KOPT-K1 (cell line): ENCODE results near the gene ANK2.

ENCODE experiments used
- H3K27ac ChIP-seq: fragments of 200-600 bp; sonication (generic); 2 replicates; pipeline ENCODE4 v1.5.1; 2016; ENCODE audit warnings: antibody characterized with exemption, mild to moderate bottlenecking, low read depth, low read length; ENCODE audit not compliant: poor library complexity, severe bottlenecking
- H3K36me3 ChIP-seq: fragments of 200-600 bp; sonication (generic); 2 replicates; pipeline ENCODE4 v1.5.1; 2017; ENCODE audit warnings: antibody characterized with exemption, mild to moderate bottlenecking, low read length, moderate library complexity; ENCODE audit not compliant: insufficient read depth
- H3K9me3 ChIP-seq: fragments of 200-600 bp; sonication (generic); 2 replicates; pipeline ENCODE4 v1.5.1; 2017; ENCODE audit warnings: antibody characterized with exemption, low read length, mild to moderate bottlenecking; ENCODE audit not compliant: insufficient read depth, poor library complexity, severe bottlenecking

Gene ANK2

GRCh38 chr4:113276464-113277170, 227.2 kb downstream of the ANK2 start:
- Histone ChIP-seq H3K27ac (no peak overlapping the region), H3K9me3 (no peaks in the 10 kb centered on the region), H3K36me3 (no peaks in the 10 kb centered on the region)

GRCh38 chr4:113278324-113278934, 229.0 kb downstream of the ANK2 start:
- Histone ChIP-seq H3K9me3 (no peaks in the 10 kb centered on the region), H3K27ac (no peak overlapping the region), H3K36me3 (no peaks in the 10 kb centered on the region)

- Histone ChIP-seq H3K9me3 (no peaks in the 10 kb centered on the region), H3K36me3 (no peaks in the 10 kb centered on the region), H3K27ac (no peak overlapping the region)
Observed at GRCh38 chr4:113285501-113285900, 236.0 kb downstream of the ANK2 start.

- Histone ChIP-seq H3K27ac (no peak overlapping the region), H3K9me3 (no peaks in the 10 kb centered on the region), H3K36me3 (no peaks in the 10 kb centered on the region)
Observed at GRCh38 chr4:113288257-113288656, 238.8 kb downstream of the ANK2 start.

GRCh38 chr4:113288696-113289095, 239.2 kb downstream of the ANK2 start:
- H3K27ac ChIP-seq: no peak overlapping the region
- H3K9me3 ChIP-seq: no peaks in the 10 kb centered on the region
- H3K36me3 ChIP-seq: no peaks in the 10 kb centered on the region

- no peak overlapping the region for H3K27ac ChIP-seq
- no peaks in the 10 kb centered on the region for H3K36me3 ChIP-seq
- H3K9me3 ChIP-seq: no peaks in the 10 kb centered on the region
Observed at GRCh38 chr4:113289766-113290165, 240.3 kb downstream of the ANK2 start.

GRCh38 chr4:113290666-113291065, 241.2 kb downstream of the ANK2 start:
- Histone ChIP-seq H3K36me3 (no peaks in the 10 kb centered on the region), H3K27ac (no peak overlapping the region)

GRCh38 chr4:113292371-113293042, 243.1 kb downstream of the ANK2 start:
- Histone ChIP-seq H3K9me3 (no peaks in the 10 kb centered on the region), H3K27ac (no peak overlapping the region), H3K36me3 (no peaks in the 10 kb centered on the region)

More at GRCh38 chr4:113290666-113291065, 241.2 kb downstream of the ANK2 start:
- H3K9me3 ChIP-seq: no peaks in the 10 kb centered on the region

- Histone ChIP-seq H3K27ac (no peak overlapping the region), H3K9me3 (no peaks in the 10 kb centered on the region), H3K36me3 (no peaks in the 10 kb centered on the region)
Observed at GRCh38 chr4:113293043-113293560, 243.6 kb downstream of the ANK2 start.

GRCh38 chr4:113293674-113294073, 244.2 kb downstream of the ANK2 start:
- no peak overlapping the region for H3K27ac ChIP-seq
- no peaks in the 10 kb centered on the region for H3K9me3 ChIP-seq
- H3K36me3 ChIP-seq: no peaks in the 10 kb centered on the region

GRCh38 chr4:113294908-113295307, 245.5 kb downstream of the ANK2 start:
- H3K36me3 ChIP-seq: no peaks in the 10 kb centered on the region
- H3K9me3 ChIP-seq: no peaks in the 10 kb centered on the region
- H3K27ac ChIP-seq: no peak overlapping the region

GRCh38 chr4:113300471-113300928, 251.0 kb downstream of the ANK2 start:
- Histone ChIP-seq H3K9me3 (no peaks in the 10 kb centered on the region), H3K27ac (no peak overlapping the region), H3K36me3 (no peaks in the 10 kb centered on the region)

- Histone ChIP-seq H3K27ac (no peak overlapping the region), H3K36me3 (no peaks in the 10 kb centered on the region), H3K9me3 (no peaks in the 10 kb centered on the region)
Observed at GRCh38 chr4:113302051-113302450, 252.6 kb downstream of the ANK2 start.

GRCh38 chr4:113303315-113303714, 253.9 kb downstream of the ANK2 start:
- Histone ChIP-seq H3K27ac (no peak overlapping the region), H3K9me3 (no peaks in the 10 kb centered on the region), H3K36me3 (no peaks in the 10 kb centered on the region)

GRCh38 chr4:113311047-113311446, 261.6 kb downstream of the ANK2 start:
- no peaks in the 10 kb centered on the region for H3K36me3 ChIP-seq
- no peak overlapping the region for H3K27ac ChIP-seq
- H3K9me3 ChIP-seq: no peaks in the 10 kb centered on the region
